Kidney capillary endothelial cell (primary cell): Measurements from ENCODE around the gene PSMA3.

ENCODE experiments used
- DNase-seq: peaks from one replicate; pipeline ENCODE4 v3.0.0-alpha.2; 2018; ENCODE audit warnings: low spot score

Gene PSMA3

DNA sequence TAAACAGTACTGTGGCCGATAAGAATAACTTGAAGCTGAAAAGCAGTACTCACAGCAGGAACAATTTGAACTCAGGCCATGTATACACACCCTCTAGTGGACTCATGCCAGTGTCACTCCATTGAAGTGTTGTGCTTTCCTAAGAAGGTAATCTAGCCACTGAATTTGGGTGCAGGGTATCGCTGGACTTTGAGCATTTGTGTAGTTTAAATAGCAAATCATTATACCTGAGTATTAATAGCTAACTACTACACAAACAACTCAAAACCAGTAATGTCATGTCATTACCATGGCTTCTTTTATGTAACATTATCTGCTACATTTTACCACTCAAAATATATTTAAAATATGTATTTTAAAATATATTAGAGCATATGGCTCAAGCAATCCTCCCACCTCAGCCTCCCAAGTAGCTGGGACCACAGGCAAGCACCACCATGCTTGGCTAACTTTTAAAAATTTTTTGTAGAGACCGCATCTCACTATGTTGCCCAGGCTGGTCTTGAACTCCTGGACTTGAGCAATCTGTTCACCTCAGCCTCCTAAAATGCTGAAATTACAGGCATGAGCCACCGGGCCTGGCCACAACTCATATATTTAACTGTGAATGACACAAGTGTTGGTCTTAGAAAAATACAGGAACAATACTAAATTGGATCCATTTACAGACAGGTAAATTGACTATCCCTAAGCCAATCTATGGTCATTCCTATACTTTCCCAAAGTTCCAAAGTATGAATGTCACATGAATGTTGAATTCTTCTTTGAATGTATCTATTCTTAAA, 28.1 kb downstream of the PSMA3 start:
- DNase-seq = no peak

GRCh38 chr14:58274881-58275280, 30.2 kb downstream of the PSMA3 start:
- no peak for DNase-seq

DNA sequence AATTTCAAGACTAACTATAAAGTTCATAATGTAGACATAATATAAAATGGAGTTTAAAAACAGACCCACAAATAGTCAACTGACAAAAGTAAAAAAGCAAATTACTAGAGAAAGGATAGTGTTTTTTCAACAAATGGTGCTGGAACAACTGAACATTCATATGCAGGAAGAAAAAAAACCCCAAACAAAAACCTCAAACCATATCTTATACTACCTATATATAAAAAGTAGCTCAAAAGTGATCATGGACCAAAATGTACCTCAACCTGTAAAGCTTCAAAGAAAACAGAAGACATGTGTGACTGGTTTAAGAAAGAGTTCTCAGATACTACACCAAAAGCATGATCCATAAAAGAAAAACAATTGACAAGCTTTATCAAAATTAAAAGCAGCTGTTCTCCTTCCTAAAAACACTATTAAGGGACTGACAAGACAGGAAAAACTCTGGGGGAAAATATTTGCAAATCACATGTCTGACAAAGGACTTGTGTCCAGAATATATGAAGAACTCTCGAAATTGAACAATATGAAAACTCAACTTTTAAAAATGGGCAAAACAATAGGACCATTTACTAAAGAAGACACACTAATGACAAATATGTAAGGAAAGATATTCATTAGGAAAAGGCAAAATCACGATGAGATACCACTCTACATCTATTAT, 31.0 kb downstream of the PSMA3 start:
- DNase-seq = no peak

DNA sequence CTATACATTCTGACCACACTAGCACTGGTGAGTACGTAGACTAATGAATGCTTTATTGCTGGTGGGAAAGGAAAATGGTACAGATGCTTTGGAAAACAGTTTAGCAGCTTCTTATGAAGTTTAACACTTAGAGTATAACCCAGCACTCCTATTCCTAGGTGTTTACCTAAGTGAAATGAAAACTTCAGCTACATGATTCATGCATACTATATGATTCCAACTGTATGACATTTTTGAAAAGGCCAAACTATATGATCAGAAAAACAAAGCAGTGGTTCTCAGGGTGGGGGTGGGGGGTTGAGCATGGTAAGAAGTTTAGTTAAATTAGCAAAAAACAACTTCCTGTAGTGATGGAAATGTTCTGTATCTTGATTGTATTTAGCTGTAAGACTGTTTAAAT, 31.6 kb downstream of the PSMA3 start:
- no peak for DNase-seq

- no peak for DNase-seq
These were observed 33.5 kb downstream of the PSMA3 start for GRCh38 chr14:58278177-58278576.

GRCh38 chr14:58280954-58281787, 36.5 kb downstream of the PSMA3 start:
- peak; percentile 97 for DNase-seq

- DNase-seq = no peak
These were observed 37.3 kb downstream of the PSMA3 start for GRCh38 chr14:58281969-58282368.

- no peak for DNase-seq
These were observed 38.4 kb downstream of the PSMA3 start for GRCh38 chr14:58282925-58283593.

- DNase-seq = no peak
These were observed 39.1 kb downstream of the PSMA3 start for GRCh38 chr14:58283730-58284129.

DNA sequence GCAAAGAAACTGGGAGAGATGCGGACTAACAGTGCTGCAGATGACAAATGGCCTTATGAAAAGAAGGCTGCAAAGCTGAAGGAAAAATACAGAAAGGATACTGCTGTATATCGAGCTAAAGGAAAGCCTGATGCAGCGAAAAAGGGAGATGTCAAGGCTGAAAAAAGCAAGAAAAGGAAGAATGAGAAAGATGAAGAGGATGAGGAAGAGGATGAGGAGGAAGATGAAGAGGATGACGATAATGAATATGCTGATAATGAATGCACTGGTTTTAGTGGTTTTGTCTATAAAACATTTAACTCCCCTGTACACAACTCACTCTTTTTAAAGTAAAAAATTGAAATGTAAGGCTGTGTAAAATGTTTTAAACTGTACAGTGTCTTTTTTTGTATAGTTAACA, 40.5 kb downstream of the PSMA3 start:
- DNase-seq = no peak

DNA sequence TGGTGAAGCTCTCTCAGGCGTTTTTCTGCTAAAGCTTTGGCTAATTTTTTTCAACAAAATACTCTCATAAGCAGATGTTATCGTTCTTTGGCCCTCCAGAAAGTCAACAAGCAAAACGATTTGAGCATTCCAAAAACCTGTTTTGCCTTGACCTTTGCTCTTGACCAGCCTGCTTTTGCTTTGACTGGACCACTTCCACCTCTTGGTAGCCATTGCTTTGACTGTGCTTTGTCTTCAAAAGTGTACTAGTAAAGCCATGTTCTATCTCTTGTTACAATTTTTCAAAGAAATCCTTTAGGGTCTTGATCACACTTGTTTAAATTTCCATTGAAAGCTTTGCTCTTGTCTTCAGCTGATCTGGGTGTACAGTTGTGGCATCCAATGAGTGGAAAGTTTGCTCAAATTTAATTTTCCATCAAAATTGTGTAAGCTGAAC, 43.0 kb downstream of the PSMA3 start:
- no peak for DNase-seq

GRCh38 chr14:58288106-58288792, 43.6 kb downstream of the PSMA3 start:
- no peak for DNase-seq

- no peak for DNase-seq
These were observed 47.0 kb downstream of the PSMA3 start for GRCh38 chr14:58291646-58292045.

GRCh38 chr14:58292187-58292586, 47.5 kb downstream of the PSMA3 start:
- no peak for DNase-seq

GRCh38 chr14:58294201-58294600, 49.6 kb downstream of the PSMA3 start:
- DNase-seq = no peak

DNA sequence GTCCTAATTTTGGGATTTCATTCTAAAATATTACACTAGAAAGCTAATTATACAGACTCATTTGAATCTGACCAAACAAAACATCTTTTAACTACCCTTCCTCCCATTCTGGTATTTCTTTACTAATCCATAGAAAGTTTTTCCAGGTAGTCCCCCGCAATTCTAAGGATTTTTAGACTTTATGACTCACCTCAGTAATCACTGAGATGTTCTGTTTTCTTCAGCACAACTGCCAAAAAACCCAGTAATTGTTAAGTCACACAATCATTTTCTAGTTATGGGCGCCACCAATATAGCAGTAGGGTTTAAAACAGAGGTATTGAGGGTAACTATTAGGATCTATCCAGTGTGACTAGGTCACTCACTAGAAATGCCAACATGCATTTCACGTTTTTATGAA, 52.1 kb downstream of the PSMA3 start:
- DNase-seq = peak; percentile 26

DNA sequence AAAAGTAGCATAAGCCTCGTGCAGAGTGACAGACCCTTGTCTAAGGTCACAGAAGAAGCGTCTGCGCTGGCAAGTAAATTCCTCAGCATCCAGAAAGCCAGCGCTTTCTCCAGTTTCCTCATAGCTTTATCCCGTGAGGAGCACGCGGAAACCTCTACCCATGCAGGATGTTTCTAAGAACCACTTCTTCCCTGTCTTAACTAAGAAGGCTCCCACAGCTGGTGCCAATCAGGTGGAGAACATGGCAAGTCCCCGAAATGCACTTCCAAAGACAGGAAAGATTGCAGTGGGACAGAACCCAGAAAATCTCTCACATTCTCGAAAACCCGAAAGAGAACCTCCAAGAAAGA, 52.7 kb downstream of the PSMA3 start:
- no peak for DNase-seq

DNA sequence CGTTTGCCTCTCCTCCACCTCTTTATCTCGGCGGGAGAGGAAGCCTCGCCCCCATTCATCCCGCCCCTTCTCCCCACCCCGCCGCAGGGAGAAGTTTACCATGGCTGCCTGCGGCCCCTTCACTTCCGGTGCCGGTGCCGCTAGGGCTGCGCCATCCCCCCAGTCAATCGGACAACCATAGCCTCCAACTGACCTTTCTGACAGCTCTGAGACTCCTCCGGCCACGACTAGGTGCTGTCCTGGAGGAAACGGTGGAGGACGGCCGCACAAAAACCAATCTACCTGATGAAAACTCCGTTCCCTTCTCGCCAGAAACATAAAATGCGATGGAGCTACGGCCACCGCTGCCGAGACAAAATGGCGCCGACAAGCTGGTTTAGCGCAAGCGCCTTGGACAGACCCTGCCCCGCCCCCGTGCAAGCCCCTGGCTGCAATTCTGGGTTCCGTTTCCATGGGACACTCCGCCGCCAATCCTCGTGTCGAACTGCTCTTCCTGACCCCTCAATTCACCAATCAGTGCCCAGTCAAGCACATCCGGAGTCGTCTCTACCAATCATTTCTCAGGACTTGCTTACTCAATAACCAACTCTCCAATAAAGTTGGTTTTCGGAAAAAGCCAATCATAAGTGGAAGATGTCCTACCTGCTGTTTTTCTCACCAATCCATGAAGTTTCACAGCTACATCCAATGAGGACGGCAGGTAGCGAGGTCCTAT, 53.3 kb downstream of the PSMA3 start:
- peak; percentile 100 for DNase-seq

- DNase-seq = no peak
These were observed 54.1 kb downstream of the PSMA3 start, which contains the start of gene ARID4A for GRCh38 chr14:58298477-58299400. TSS of gene ARID4A (plus strand) at chr14:58298555. CDS start at chr14:58299855, 1,300 bp downstream.
